ENCODE results near the gene KIRREL1.

The KIRREL1 gene

GRCh38 chr1:158035976-158036583 lies 42.6 kb downstream of the KIRREL1 start:
- no peak for DNase-seq (ENCODE audit: low read depth)

- no peak for DNase-seq (ENCODE audit: low read depth)
Observed at GRCh38 chr1:158037008-158037865, 43.8 kb downstream of the KIRREL1 start.

GRCh38 chr1:158037866-158038359 lies 44.5 kb downstream of the KIRREL1 start:
- no peak for DNase-seq (ENCODE audit: low read depth)

GRCh38 chr1:158038793-158039192 lies 45.3 kb downstream of the KIRREL1 start:
- no peak for DNase-seq (ENCODE audit: low read depth)

- DNase-seq (ENCODE audit: low read depth), result no peak
Observed at GRCh38 chr1:158039380-158039779, 45.9 kb downstream of the KIRREL1 start.

- no peak for DNase-seq (ENCODE audit: low read depth)
Observed at GRCh38 chr1:158040323-158040722, 46.9 kb downstream of the KIRREL1 start.

- no peak for DNase-seq (ENCODE audit: low read depth)
Observed at GRCh38 chr1:158043232-158043631, 49.8 kb downstream of the KIRREL1 start.

- DNase-seq (ENCODE audit: low read depth), result no peak
Observed at GRCh38 chr1:158045639-158046038, 52.2 kb downstream of the KIRREL1 start.

- DNase-seq (ENCODE audit: low read depth), result no peak
Observed at GRCh38 chr1:158046715-158047510, 53.5 kb downstream of the KIRREL1 start.

GRCh38 chr1:158048371-158049067 lies 55.1 kb downstream of the KIRREL1 start:
- no peak for DNase-seq (ENCODE audit: low read depth)

GRCh38 chr1:158049853-158050252 lies 56.4 kb downstream of the KIRREL1 start:
- DNase-seq (ENCODE audit: low read depth), result no peak

- no peak for DNase-seq (ENCODE audit: low read depth)
Observed at GRCh38 chr1:158053276-158053675, 59.8 kb downstream of the KIRREL1 start.

- no peak for DNase-seq (ENCODE audit: low read depth)
Observed at GRCh38 chr1:158054721-158055120, 61.3 kb downstream of the KIRREL1 start.

- no peak for DNase-seq (ENCODE audit: low read depth)
Observed at GRCh38 chr1:158055854-158056253, 62.4 kb downstream of the KIRREL1 start.

GRCh38 chr1:158056498-158056897 lies 63.1 kb downstream of the KIRREL1 start:
- no peak for DNase-seq (ENCODE audit: low read depth)

GRCh38 chr1:158058237-158058985 lies 65.0 kb downstream of the KIRREL1 start:
- no peak for DNase-seq (ENCODE audit: low read depth)

- no peak for DNase-seq (ENCODE audit: low read depth)
Observed at GRCh38 chr1:158059984-158060383, 66.5 kb downstream of the KIRREL1 start.

GRCh38 chr1:158062174-158062573 lies 68.7 kb downstream of the KIRREL1 start:
- no peak for DNase-seq (ENCODE audit: low read depth)

GRCh38 chr1:158067662-158068061 lies 74.2 kb downstream of the KIRREL1 start:
- DNase-seq (ENCODE audit: low read depth), result no peak

- no peak for DNase-seq (ENCODE audit: low read depth)
Observed at GRCh38 chr1:158068918-158069317, 75.5 kb downstream of the KIRREL1 start.

GRCh38 chr1:158071138-158071537 lies 77.7 kb downstream of the KIRREL1 start:
- no peak for DNase-seq (ENCODE audit: low read depth)

Measured in T-helper 22 cell (primary cell).